ENCODE measurements around the gene PTPRM.

DNA sequence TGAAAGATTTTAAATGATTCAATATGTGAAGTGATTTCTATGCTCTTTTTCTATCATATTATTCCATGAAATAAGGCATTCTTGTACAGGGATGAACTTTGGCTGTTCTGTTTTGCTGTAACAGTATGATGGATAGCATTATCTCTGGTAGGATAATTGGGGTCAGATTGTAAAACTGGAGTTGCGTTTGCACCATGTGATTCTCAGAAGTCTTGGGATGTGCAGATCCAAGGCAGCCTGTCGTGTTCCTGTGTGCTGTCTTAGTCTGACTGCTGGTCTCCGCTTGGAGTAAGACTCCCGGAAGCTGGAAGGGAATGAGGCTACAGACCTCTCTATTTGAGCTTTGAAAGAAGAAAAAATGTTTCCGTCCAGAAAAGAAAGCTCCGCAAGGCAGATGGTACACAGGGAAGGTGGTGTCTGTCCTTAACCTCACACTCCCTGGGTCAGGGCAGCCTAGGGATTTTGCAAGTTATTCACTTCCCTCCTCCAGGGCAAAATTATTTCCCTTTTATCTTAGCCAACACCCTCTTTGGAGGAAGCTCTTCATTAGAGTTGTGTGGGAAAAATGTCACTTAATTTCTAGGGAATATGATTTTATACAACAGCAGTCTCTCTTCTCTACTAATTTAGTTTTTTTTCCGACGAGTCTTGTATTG is 250.6 kb downstream of the PTPRM start:
- TF ChIP-seq, protein P1, sequence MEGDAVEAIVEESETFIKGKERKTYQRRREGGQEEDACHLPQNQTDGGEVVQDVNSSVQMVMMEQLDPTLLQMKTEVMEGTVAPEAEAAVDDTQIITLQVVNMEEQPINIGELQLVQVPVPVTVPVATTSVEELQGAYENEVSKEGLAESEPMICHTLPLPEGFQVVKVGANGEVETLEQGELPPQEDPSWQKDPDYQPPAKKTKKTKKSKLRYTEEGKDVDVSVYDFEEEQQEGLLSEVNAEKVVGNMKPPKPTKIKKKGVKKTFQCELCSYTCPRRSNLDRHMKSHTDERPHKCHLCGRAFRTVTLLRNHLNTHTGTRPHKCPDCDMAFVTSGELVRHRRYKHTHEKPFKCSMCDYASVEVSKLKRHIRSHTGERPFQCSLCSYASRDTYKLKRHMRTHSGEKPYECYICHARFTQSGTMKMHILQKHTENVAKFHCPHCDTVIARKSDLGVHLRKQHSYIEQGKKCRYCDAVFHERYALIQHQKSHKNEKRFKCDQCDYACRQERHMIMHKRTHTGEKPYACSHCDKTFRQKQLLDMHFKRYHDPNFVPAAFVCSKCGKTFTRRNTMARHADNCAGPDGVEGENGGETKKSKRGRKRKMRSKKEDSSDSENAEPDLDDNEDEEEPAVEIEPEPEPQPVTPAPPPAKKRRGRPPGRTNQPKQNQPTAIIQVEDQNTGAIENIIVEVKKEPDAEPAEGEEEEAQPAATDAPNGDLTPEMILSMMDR (IDR thresholded peaks at IDR 0.05; ENCODE audit: insufficient read depth, low read length, poor library complexity, severe bottlenecking), result no peak
- TF ChIP-seq EZH2phosphoT487 (conservative IDR thresholded peaks at IDR 0.05; ENCODE audit: low read length), result no peak

Data from SU-DHL-6 (cell line).